Right lung (tissue), 5 donors: ENCODE data around the gene HPS1. TPM values are rescaled to one million over a fixed set of nuclear protein-coding genes. Genes with fewer than 3 reads are reported as not detected.

Source experiments
- DNase-seq, 2 donors: peaks; one replicate each; pipeline ENCODE4 v3.0.0-alpha.2; 2013
- polyA plus RNA-seq, 5 donors: library from polyadenylated mRNA; unstranded; fragments of 120-200 nt; gene quantifications; one replicate each; pipeline versions ENCODE4 v1.2.1 to v1.2.3, GENCODE V29; 2013; ENCODE audit warnings: inconsistent platforms in 1 of 5, low replicate concordance in 1 of 5; ENCODE audit not compliant: insufficient read length in 5 of 5, insufficient read depth in 1 of 5

The HPS1 gene
- polyA plus RNA-seq, 5 donors, result 28.8 to 41.6 (median 35.8) TPM

DNA sequence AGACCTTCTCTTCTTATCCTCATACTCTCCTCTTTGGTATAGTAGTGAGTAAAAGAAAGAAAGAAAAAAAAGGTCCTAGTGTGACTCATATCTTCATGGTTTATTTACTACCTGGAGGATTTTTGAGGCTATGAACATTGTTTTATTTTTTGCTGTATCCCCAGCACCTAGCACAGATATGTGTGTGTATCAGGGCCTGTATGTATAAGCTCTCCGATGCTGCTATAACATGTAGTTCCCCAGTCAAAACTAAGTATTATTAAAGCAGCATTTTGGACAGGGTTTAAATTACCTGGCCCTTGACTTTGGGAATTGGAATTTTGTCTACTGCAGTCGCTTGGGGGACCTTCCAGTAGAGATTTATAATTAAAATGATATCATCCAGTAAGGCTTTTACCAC, 78.1 kb downstream of the HPS1 start:
- DNase-seq, result no peak

DNA sequence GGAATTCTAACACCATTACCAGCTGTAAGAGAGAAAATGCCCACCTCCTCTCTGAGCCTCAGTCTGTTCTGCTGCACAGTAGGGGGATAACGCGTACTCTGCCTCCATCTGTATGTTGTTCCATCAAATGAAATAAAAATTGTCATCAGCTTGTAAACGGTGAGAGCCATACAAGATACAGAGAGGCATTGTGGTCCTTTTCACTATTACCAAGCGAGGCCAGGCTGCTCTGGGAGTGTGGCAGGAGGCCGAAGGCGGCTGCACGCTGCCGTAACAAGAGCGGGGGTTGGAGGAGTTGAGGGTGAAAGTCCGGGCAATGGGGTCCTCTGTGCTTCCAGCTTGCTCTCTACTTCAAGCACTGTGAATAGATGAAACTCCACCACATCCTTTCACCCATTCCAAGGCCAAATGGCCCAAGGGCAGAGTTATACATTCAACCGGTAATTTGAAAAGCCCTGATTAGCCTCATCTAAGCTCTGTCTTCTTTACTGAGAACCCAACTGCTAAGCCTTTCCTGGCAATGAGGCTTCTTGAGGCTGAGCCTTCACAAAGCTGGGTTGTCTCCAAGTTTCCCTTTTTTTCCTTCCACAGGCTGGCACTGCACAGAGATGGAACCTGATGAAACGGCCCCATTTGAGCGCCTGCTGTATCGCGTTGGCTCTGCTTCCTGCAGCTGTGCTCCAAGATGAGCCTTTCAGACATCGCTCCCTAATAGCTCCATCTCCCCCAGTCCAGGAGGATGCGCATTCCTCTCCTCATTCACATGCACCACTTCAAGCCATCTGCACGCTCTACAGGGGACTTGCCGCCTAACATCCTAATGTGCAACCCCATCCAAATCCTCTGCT, 78.9 kb downstream of the HPS1 start:
- no peak for DNase-seq

Other genes with a start within 250 kb of the HPS1 start
- 1 to 10 TPM; 5.2 to 6.7 (median 5.7) TPM for gene LOXL4, start 178.7 kb downstream of the HPS1 start, polyA plus RNA-seq
- gene PYROXD2, start 31.8 kb downstream of the HPS1 start, polyA plus RNA-seq, result 10 to 100 TPM; 33.4 to 37.3 (median 36.1) TPM